GM23338 (cell line): ENCODE results near the gene FLOT2. TPM values are rescaled to one million over a fixed set of nuclear protein-coding genes. Genes with fewer than 3 reads are reported as not detected.

Experiments
- ATAC-seq: fragments of 200-7000 bp; cut with Tn5 transposase; 3 replicates; pipeline ENCODE4 v1.9.1; 2020
- DNase-seq: peaks from one replicate; pipeline ENCODE4 v3.0.0-alpha.2; 2015; ENCODE audit warnings: low spot score
- H2AFZ ChIP-seq: fragments of 200-600 bp; sonication (generic); 2 replicates; pipeline ENCODE4 v1.8.0; 2016; ENCODE audit warnings: antibody characterized with exemption, mild to moderate bottlenecking, moderate library complexity
- H3F3A ChIP-seq: fragments of 200-600 bp; sonication (generic); replicated peaks from 2 replicates; pipeline ENCODE4 v1.8.0; 2017; ENCODE audit warnings: antibody characterized with exemption, mixed run types, low read depth
- H3K27ac ChIP-seq: fragments of 200-600 bp; sonication (generic); 2 replicates; pipeline ENCODE4 v1.6.1; 2016; ENCODE audit warnings: low read depth
- H3K27me3 ChIP-seq: fragments of 200-600 bp; sonication (generic); 2 replicates; pipeline ENCODE4 v1.8.0; 2016; ENCODE audit warnings: mild to moderate bottlenecking, mixed run types, moderate library complexity; ENCODE audit not compliant: insufficient read depth
- H3K36me3 ChIP-seq: fragments of 200-600 bp; sonication (generic); 2 replicates; pipeline ENCODE4 v1.8.0; 2016; ENCODE audit warnings: mild to moderate bottlenecking; ENCODE audit not compliant: insufficient read depth
- H3K4me1 ChIP-seq: fragments of 200-600 bp; sonication (generic); 2 replicates; pipeline ENCODE4 v1.8.0; 2016; ENCODE audit warnings: mild to moderate bottlenecking, moderate library complexity; ENCODE audit not compliant: insufficient read depth
- H3K4me2 ChIP-seq: fragments of 200-600 bp; sonication (generic); 2 replicates; pipeline ENCODE4 v1.7.1; 2017; ENCODE audit warnings: mixed run types
- H3K4me3 ChIP-seq: fragments of 200-600 bp; sonication (generic); 2 replicates; pipeline ENCODE4 v1.6.1; 2016; ENCODE audit warnings: mixed run types
- H3K79me2 ChIP-seq: fragments of 200-600 bp; sonication (generic); replicated peaks from 2 replicates; pipeline ENCODE4 v1.8.0; 2017; ENCODE audit warnings: mild to moderate bottlenecking; ENCODE audit not compliant: insufficient read depth
- H3K9me2 ChIP-seq: fragments of 200-600 bp; sonication (generic); 2 replicates; pipeline ENCODE4 v1.8.0; 2017; ENCODE audit not compliant: insufficient read depth
- H4K20me1 ChIP-seq: fragments of 200-600 bp; sonication (generic); replicated peaks from 2 replicates; pipeline ENCODE4 v1.8.0; 2017; ENCODE audit warnings: mild to moderate bottlenecking; ENCODE audit not compliant: insufficient read depth
- H3K27ac Mint-ChIP-seq: 2 replicates; pipeline ENCODE4 v1.8.0; 2020; ENCODE audit warnings: inconsistent platforms, mild to moderate bottlenecking, moderate library complexity, mixed read lengths
- H3K27me3 Mint-ChIP-seq: 3 replicates; pipeline ENCODE4 v1.8.0; 2022; ENCODE audit warnings: low read depth, mild to moderate bottlenecking, moderate library complexity, mixed read lengths, inconsistent platforms; ENCODE audit not compliant: insufficient read depth, poor library complexity
- H3K36me3 Mint-ChIP-seq: 3 replicates; pipeline ENCODE4 v1.8.0; 2021; ENCODE audit warnings: low read depth, mild to moderate bottlenecking, inconsistent platforms, moderate library complexity, mixed read lengths
- H3K4me1 Mint-ChIP-seq: 3 replicates; pipeline ENCODE4 v1.8.0; 2020; ENCODE audit warnings: mild to moderate bottlenecking, inconsistent platforms, mixed read lengths
- H3K4me3 Mint-ChIP-seq: 3 replicates; pipeline ENCODE4 v1.8.0; 2021; ENCODE audit warnings: moderate library complexity, mild to moderate bottlenecking, inconsistent platforms, mixed read lengths
- H3K9me3 Mint-ChIP-seq: 3 replicates; pipeline ENCODE4 v1.8.0; 2020; ENCODE audit warnings: moderate library complexity, mild to moderate bottlenecking, inconsistent platforms, mixed read lengths
- CREB1 ChIP-seq: fragments of 250-450 bp; sonication (Bioruptor Pico); IDR thresholded peaks from 2 replicates; pipeline ENCODE4 v1.5.0; 2020; ENCODE audit warnings: low read depth, mild to moderate bottlenecking, moderate library complexity
- EZH2 ChIP-seq: fragments of 200-600 bp; sonication (generic); IDR thresholded peaks from one replicate; pipeline ENCODE4 v1.8.0; 2017; ENCODE audit warnings: antibody characterized with exemption, mild to moderate bottlenecking, low read depth; ENCODE audit not compliant: unreplicated experiment
- EZH2phosphoT487 ChIP-seq: fragments of 200-600 bp; sonication (generic); IDR thresholded peaks from one replicate; pipeline ENCODE4 v1.8.1; 2018; ENCODE audit warnings: antibody characterized with exemption; ENCODE audit not compliant: unreplicated experiment
- JUNB ChIP-seq: IDR thresholded peaks from one replicate; pipeline ENCODE4 v1.6.1; 2016; ENCODE audit warnings: antibody characterized with exemption; ENCODE audit not compliant: unreplicated experiment
- NANOG ChIP-seq: IDR thresholded peaks from 2 replicates; pipeline ENCODE4 v1.6.1; 2016; ENCODE audit warnings: antibody characterized with exemption, borderline replicate concordance
- POLR2AphosphoS5 ChIP-seq: IDR thresholded peaks from 2 replicates; pipeline ENCODE4 v1.6.1; 2016; ENCODE audit warnings: antibody characterized with exemption, low read depth
- STAT1 ChIP-seq: IDR thresholded peaks from one replicate; pipeline ENCODE4 v1.6.1; 2016; ENCODE audit warnings: antibody characterized with exemption; ENCODE audit not compliant: unreplicated experiment
- ZNF114 ChIP-seq: fragments of 250-450 bp; sonication (Bioruptor Pico); IDR thresholded peaks from 2 replicates; pipeline ENCODE4 v1.5.0; 2020; ENCODE audit warnings: mild to moderate bottlenecking, moderate library complexity
- ZNF331 ChIP-seq: fragments of 250-450 bp; sonication (Bioruptor Pico); IDR thresholded peaks from 2 replicates; pipeline ENCODE4 v1.5.0; 2020; ENCODE audit warnings: low read depth, mild to moderate bottlenecking, moderate library complexity
- polyA plus RNA-seq: library from polyadenylated mRNA; unstranded; fragments of >200 nt; fragmentation: Nextera tagmentation; extraction: Ambion mirVana; gene quantifications from 2 replicates; pipeline ENCODE4 v1.2.1, GENCODE V29; 2016
- total RNA-seq: library from RNA; depleted of rRNA; stranded (reverse); fragments of >200 nt; shearing (Covaris generic); gene quantifications from 2 replicates; pipeline ENCODE4 v1.2.3, GENCODE V29; 2014
- TF ChIP-seq, protein P1 (sequence below), 2 experiments: fragments of 200-600 bp in 1 of 2; sonication (generic) in 1 of 2; conservative IDR thresholded peaks; 2 replicates each; pipeline versions ENCODE4 v1.5.1 to v1.6.1; 2016 to 2017; ENCODE audit warnings: antibody characterized with exemption in 2 of 2, low read depth in 2 of 2, mild to moderate bottlenecking in 2 of 2, moderate library complexity in 1 of 2
- TF ChIP-seq, protein P2 (sequence below): IDR thresholded peaks from 2 replicates; pipeline ENCODE4 v1.6.1; 2016; ENCODE audit warnings: antibody characterized with exemption
- TF ChIP-seq, protein P3 (sequence below): fragments of 250-450 bp; sonication (Bioruptor Pico); IDR thresholded peaks from 2 replicates; pipeline ENCODE4 v1.5.0; 2020; ENCODE audit warnings: mild to moderate bottlenecking, moderate library complexity

The FLOT2 gene
- total and polyA plus RNA-seq, 2 experiments from 2014 or later: 49.8 to 66.1 TPM

DNA sequence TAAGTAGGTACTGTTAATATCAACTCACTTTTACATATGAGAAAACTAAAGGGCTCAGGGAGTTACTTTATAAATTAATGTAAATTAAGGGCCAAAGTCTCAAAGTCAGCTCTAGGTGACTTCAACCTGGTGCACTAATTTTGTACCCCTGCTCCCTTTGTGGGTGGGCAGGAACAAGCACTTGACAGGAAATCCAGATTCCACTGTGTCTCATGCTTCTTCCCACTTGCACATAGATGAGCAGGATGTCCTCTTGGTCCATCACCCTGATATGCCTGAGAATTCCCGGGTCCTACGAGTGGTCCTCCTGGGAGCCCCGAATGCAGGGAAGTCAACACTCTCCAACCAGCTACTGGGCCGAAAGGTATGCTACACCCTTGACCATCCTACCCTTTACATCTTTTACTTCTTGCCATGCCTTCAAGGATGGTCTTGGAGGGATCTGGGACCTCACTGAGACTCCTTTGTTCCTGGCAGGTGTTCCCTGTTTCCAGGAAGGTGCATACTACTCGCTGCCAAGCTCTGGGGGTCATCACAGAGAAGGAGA, 41.4 kb downstream of the FLOT2 start (continued):
- TF ChIP-seq, protein P1, sequence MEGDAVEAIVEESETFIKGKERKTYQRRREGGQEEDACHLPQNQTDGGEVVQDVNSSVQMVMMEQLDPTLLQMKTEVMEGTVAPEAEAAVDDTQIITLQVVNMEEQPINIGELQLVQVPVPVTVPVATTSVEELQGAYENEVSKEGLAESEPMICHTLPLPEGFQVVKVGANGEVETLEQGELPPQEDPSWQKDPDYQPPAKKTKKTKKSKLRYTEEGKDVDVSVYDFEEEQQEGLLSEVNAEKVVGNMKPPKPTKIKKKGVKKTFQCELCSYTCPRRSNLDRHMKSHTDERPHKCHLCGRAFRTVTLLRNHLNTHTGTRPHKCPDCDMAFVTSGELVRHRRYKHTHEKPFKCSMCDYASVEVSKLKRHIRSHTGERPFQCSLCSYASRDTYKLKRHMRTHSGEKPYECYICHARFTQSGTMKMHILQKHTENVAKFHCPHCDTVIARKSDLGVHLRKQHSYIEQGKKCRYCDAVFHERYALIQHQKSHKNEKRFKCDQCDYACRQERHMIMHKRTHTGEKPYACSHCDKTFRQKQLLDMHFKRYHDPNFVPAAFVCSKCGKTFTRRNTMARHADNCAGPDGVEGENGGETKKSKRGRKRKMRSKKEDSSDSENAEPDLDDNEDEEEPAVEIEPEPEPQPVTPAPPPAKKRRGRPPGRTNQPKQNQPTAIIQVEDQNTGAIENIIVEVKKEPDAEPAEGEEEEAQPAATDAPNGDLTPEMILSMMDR (conservative IDR thresholded peaks at IDR 0.05; ENCODE audit: low read depth in 2 of 2): no peak
- TF ChIP-seq, protein P2, sequence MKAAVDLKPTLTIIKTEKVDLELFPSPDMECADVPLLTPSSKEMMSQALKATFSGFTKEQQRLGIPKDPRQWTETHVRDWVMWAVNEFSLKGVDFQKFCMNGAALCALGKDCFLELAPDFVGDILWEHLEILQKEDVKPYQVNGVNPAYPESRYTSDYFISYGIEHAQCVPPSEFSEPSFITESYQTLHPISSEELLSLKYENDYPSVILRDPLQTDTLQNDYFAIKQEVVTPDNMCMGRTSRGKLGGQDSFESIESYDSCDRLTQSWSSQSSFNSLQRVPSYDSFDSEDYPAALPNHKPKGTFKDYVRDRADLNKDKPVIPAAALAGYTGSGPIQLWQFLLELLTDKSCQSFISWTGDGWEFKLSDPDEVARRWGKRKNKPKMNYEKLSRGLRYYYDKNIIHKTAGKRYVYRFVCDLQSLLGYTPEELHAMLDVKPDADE: no peak
- no peak for TF ChIP-seq EZH2phosphoT487

DNA sequence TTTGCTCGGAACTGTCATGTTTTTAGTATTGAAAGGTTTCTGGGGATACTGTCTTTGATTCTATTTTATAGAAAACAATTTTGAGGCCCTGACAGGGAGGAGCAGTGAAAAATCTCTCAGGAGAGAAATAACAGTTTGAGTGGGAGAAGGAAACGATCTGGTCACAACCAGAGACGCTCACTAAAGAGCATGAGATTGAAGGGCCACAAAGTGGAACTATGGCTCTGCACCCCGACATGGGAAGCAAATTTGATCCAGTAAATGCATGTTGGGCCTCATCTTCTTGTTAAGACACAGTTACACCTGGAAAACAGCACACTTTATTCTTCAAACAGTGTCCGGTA, 42.2 kb downstream of the FLOT2 start:
- Histone ChIP-seq H3K9me2 (no peaks in the 10 kb centered on the region), H3K27ac (peak overlapping the region; percentile 15; the same call in 1 of the 2 replicates), H3K36me3 (peaks cover 7% of the 10 kb centered on the region), H3F3A (0 out of 2 replicates have a peak, but pooled peaks cover 7% of the 10 kb centered on the region), H2AFZ (peak overlapping the region; percentile 65), H3K4me2 (peak overlapping the region; percentile 92), H3K27me3 (no peaks in the 10 kb centered on the region), H3K4me3 (peak overlapping the region; percentile 70), H3K4me1 (peaks cover 4% of the 10 kb centered on the region), H3K79me2 (peaks cover 13% of the 10 kb centered on the region), H4K20me1 (no peaks in the 10 kb centered on the region)
- ATAC-seq: no peak
- Mint-ChIP-seq H3K4me1 (peaks cover 2% of the 10 kb centered on the region; the same call in 2 of the 3 replicates), H3K4me3 (peak overlapping the region; percentile 93), H3K27me3 (peaks cover 12% of the 10 kb centered on the region), H3K9me3 (no peaks in the 10 kb centered on the region), H3K36me3 (peaks cover 35% of the 10 kb centered on the region), H3K27ac (peak overlapping the region; percentile 89)
- DNase-seq: no peak
- TF ChIP-seq JUNB (no peak), POLR2AphosphoS5 (no peak), EZH2phosphoT487 (no peak), EZH2 (no peak), CREB1 (CRISPR knock-in tag) (no peak), ZNF114 (CRISPR knock-in tag) (no peak), ZNF331 (no peak), STAT1 (no peak), NANOG (no peak)
- TF ChIP-seq, protein P2: no peak
- TF ChIP-seq, protein P3, sequence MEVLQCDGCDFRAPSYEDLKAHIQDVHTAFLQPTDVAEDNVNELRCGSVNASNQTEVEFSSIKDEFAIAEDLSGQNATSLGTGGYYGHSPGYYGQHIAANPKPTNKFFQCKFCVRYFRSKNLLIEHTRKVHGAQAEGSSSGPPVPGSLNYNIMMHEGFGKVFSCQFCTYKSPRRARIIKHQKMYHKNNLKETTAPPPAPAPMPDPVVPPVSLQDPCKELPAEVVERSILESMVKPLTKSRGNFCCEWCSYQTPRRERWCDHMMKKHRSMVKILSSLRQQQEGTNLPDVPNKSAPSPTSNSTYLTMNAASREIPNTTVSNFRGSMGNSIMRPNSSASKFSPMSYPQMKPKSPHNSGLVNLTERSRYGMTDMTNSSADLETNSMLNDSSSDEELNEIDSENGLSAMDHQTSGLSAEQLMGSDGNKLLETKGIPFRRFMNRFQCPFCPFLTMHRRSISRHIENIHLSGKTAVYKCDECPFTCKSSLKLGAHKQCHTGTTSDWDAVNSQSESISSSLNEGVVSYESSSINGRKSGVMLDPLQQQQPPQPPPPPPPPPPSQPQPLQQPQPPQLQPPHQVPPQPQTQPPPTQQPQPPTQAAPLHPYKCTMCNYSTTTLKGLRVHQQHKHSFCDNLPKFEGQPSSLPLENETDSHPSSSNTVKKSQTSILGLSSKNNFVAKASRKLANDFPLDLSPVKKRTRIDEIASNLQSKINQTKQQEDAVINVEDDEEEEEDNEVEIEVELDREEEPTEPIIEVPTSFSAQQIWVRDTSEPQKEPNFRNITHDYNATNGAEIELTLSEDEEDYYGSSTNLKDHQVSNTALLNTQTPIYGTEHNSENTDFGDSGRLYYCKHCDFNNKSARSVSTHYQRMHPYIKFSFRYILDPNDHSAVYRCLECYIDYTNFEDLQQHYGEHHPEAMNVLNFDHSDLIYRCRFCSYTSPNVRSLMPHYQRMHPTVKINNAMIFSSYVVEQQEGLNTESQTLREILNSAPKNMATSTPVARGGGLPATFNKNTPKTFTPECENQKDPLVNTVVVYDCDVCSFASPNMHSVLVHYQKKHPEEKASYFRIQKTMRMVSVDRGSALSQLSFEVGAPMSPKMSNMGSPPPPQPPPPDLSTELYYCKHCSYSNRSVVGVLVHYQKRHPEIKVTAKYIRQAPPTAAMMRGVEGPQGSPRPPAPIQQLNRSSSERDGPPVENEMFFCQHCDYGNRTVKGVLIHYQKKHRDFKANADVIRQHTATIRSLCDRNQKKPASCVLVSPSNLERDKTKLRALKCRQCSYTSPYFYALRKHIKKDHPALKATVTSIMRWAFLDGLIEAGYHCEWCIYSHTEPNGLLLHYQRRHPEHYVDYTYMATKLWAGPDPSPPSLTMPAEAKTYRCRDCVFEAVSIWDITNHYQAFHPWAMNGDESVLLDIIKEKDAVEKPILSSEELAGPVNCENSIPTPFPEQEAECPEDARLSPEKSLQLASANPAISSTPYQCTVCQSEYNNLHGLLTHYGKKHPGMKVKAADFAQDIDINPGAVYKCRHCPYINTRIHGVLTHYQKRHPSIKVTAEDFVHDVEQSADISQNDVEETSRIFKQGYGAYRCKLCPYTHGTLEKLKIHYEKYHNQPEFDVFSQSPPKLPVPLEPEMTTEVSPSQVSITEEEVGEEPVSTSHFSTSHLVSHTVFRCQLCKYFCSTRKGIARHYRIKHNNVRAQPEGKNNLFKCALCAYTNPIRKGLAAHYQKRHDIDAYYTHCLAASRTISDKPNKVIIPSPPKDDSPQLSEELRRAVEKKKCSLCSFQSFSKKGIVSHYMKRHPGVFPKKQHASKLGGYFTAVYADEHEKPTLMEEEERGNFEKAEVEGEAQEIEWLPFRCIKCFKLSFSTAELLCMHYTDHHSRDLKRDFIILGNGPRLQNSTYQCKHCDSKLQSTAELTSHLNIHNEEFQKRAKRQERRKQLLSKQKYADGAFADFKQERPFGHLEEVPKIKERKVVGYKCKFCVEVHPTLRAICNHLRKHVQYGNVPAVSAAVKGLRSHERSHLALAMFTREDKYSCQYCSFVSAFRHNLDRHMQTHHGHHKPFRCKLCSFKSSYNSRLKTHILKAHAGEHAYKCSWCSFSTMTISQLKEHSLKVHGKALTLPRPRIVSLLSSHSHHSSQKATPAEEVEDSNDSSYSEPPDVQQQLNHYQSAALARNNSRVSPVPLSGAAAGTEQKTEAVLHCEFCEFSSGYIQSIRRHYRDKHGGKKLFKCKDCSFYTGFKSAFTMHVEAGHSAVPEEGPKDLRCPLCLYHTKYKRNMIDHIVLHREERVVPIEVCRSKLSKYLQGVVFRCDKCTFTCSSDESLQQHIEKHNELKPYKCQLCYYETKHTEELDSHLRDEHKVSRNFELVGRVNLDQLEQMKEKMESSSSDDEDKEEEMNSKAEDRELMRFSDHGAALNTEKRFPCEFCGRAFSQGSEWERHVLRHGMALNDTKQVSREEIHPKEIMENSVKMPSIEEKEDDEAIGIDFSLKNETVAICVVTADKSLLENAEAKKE: no peak
- TF ChIP-seq, protein P1 (conservative IDR thresholded peaks at IDR 0.05; ENCODE audit: low read depth in 2 of 2): no peak
